Measurements from ENCODE around the gene NT5E. TPM values are rescaled to one million over a fixed set of nuclear protein-coding genes. Genes with fewer than 3 reads are reported as not detected.

Gene NT5E
- total RNA-seq, 1 donor from 2014 or later, result 5.8 TPM

DNA sequence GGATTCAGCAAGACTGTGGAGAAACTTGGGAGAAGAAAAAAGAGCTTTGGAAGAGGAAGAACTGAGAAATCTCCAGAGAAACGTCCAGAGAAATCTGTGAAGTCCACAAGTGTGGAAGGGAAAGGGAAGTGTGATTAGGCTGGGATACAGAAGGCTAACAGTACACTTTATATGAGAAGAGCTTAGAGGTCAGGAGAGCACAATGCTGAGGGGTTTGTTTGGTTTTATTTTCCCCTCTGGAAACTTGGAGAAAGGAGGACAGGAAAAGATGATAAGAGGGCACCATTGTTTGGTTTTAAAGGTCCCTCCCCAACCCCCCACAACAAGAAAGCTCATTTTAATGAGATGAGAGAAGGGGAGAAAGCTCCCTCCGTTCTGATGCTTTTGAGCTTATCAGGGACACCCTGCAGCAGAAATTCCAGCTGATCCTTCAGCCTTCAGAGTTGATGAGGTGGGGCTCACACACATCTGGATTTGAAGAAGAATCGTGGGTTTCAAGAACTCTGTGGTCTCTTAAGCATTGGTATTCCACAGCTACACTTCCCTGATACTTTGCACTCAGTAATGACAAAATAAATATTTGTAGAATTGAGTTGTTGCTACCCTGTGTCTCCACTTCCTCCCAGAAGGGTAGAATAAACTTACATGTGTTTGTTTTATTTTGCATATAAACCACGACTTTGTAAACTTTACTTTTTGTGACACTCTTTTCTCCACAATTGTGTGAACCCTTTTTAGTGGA is 1.9 kb downstream of the NT5E start:
- Mint-ChIP-seq H3K27me3 (peaks cover 10% of the 10 kb centered on the region), H3K4me1 (peaks cover 85% of the 10 kb centered on the region), H3K4me3 (peak overlapping the region; percentile 97), H3K36me3 (ENCODE audit: low read depth) (peaks cover 4% of the 10 kb centered on the region), H3K27ac (peak overlapping the region; percentile 10), H3K9me3 (no peaks in the 10 kb centered on the region)
- ATAC-seq (ENCODE audit: low read depth), result no peak
- POLR2A ChIA-PET, result interaction anchor here (0.5 to 3.2 kb wide), 4 partner anchors 10 to 1240 kb away, joined by 3 to 27 read pairs (median 12); partner anchors contain the start of gene SYNCRIP
- DNase-seq, result no peak
- CTCF ChIA-PET, result interaction anchor here (1.6 to 3.8 kb wide), 2 partner anchors 29 to 97 kb away, joined by 5 to 47 read pairs; no protein-coding TSS in a partner anchor
- TF ChIP-seq, protein P1, sequence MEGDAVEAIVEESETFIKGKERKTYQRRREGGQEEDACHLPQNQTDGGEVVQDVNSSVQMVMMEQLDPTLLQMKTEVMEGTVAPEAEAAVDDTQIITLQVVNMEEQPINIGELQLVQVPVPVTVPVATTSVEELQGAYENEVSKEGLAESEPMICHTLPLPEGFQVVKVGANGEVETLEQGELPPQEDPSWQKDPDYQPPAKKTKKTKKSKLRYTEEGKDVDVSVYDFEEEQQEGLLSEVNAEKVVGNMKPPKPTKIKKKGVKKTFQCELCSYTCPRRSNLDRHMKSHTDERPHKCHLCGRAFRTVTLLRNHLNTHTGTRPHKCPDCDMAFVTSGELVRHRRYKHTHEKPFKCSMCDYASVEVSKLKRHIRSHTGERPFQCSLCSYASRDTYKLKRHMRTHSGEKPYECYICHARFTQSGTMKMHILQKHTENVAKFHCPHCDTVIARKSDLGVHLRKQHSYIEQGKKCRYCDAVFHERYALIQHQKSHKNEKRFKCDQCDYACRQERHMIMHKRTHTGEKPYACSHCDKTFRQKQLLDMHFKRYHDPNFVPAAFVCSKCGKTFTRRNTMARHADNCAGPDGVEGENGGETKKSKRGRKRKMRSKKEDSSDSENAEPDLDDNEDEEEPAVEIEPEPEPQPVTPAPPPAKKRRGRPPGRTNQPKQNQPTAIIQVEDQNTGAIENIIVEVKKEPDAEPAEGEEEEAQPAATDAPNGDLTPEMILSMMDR (IDR thresholded peaks at IDR 0.05), result no peak
- intact Hi-C loops (cut with micrococcal nuclease), result loop anchor here (2.0 kb wide), 1 partner anchor 1593 kb away; the partner anchor contains the start of gene CYB5R4

DNA sequence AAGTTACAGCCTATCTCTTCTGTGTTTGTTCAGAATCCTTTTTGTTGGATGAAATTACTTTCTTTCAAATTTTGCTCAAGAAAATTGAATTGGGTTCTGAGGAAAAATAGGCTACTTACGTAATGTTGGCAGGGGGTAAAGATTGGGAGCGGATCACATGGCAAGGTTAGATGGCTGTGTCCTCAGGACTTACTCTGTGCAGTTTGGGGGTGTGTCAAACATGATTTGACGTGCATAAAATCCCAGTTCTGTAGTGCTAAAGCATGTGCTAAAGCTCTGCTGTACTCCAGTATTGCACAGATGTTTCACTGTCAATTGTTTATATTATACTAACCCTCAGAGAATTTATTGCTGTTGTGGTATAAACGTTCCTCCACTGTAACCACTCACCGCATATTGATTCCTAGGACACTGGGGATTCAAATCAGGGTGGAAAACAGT is 2.6 kb downstream of the NT5E start:
- H3K9me3 Mint-ChIP-seq, result no peaks in the 10 kb centered on the region
- ChIA-PET POLR2A (interaction anchor here (1.2 kb wide), 1 partner anchor 9 kb away, joined by 5 read pairs; no protein-coding TSS in a partner anchor), CTCF (interaction anchor here (1.0 to 3.8 kb wide), 2 partner anchors 29 to 30 kb away, joined by 5 to 47 read pairs; no protein-coding TSS in a partner anchor)
- H3K27me3 Mint-ChIP-seq, result peaks cover 10% of the 10 kb centered on the region
- ATAC-seq (ENCODE audit: low read depth) (no peak), DNase-seq (no peak)
- H3K4me1 Mint-ChIP-seq, result peaks cover 92% of the 10 kb centered on the region
- H3K36me3 Mint-ChIP-seq (ENCODE audit: low read depth), result peaks cover 4% of the 10 kb centered on the region
- intact Hi-C loops (cut with micrococcal nuclease), result no loop called here
- no peak overlapping the region for H3K4me3 Mint-ChIP-seq
- TF ChIP-seq, protein P1 (IDR thresholded peaks at IDR 0.05), result no peak
- peak overlapping the region; percentile 65 for H3K27ac Mint-ChIP-seq

DNA sequence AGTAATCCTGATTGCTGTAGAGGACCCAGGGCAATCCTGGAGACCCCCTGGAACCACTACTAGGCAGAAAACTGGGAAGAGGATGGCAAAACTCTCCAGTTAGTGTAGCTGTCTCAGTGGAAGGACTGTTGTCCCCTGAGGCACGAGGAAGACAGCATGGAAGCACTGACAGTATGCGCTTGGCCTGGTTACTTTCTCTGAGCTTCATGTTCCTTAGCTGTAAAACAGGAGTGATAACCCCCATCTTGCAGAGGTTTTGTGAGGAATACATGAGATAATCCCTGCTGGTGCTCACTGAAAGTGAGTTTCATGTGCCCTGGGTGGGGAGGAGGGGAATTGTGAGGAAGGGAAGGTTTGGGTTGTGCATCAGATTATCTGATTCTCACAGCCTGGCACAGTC is 3.2 kb downstream of the NT5E start:
- Mint-ChIP-seq H3K4me3 (peak overlapping the region; percentile 16), H3K27ac (peak overlapping the region; percentile 65), H3K27me3 (peaks cover 8% of the 10 kb centered on the region), H3K4me1 (peaks cover 92% of the 10 kb centered on the region), H3K36me3 (ENCODE audit: low read depth) (peaks cover 4% of the 10 kb centered on the region), H3K9me3 (no peaks in the 10 kb centered on the region)
- POLR2A ChIA-PET, result no interaction called here
- intact Hi-C loops (cut with micrococcal nuclease), result no loop called here
- ATAC-seq (ENCODE audit: low read depth) (no peak), DNase-seq (no peak)
- CTCF ChIA-PET, result interaction anchor here (1.0 kb wide), 1 partner anchor 30 kb away, joined by 5 read pairs; no protein-coding TSS in a partner anchor
- TF ChIP-seq, protein P1 (IDR thresholded peaks at IDR 0.05), result no peak

DNA sequence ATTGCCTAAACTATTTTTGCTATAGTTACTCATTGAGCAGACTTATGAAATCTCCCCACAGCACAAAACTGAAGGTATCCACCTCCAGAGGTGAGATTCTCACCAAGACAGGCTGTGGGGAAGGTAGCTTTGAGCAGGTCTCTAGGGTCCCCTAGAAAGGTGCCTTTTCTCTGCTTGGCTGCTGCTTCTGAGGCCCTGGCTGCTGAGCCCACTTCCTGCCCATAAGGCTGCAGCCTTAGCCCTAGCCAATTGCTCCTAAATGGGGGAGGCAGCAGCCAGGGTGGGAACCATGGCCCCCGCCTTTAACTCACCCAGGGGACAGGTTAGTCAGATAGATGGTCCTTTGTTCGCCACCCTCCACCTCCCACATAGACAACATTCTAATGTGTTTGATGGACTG is 3.6 kb downstream of the NT5E start:
- ChIA-PET POLR2A (no interaction called here), CTCF (interaction anchor here (1.0 kb wide), 1 partner anchor 29 kb away, joined by 5 read pairs; no protein-coding TSS in a partner anchor)
- Mint-ChIP-seq H3K4me1 (peaks cover 92% of the 10 kb centered on the region), H3K36me3 (ENCODE audit: low read depth) (peaks cover 4% of the 10 kb centered on the region), H3K27ac (peak overlapping the region; percentile 0), H3K27me3 (peaks cover 6% of the 10 kb centered on the region), H3K4me3 (no peak overlapping the region), H3K9me3 (no peaks in the 10 kb centered on the region)
- TF ChIP-seq, protein P1 (IDR thresholded peaks at IDR 0.05), result no peak
- intact Hi-C loops (cut with micrococcal nuclease), result no loop called here
- DNase-seq (no peak), ATAC-seq (ENCODE audit: low read depth) (peak; percentile 25)

DNA sequence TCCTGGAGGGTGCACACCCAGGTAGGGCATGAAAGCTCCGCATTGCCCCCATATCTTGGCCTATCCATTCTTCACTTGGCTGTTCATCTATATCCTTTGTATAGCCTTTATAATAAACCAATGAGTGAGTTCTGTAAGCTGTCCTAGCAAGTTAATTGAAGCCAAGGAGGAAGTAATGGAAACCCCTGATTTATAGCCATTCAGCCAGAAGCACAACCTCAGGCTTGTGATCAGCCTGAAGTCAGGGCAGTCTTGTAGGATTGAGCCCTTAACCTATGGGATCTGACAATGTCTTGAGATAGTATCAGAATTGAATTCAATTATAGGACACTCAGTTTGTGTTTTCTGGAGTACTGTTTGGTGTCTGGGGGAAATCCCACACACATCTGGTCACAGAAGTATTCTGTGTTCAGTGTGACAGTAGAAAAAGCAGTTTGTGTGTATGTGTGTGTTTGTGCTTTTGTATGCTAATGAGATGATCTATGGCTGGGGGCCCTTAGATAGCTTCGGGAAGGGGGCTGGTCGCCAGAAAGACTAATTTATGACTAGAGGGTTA is 5.7 kb downstream of the NT5E start:
- ChIA-PET POLR2A (interaction anchor here (0.6 kb wide), 1 partner anchor 10 kb away, joined by 3 read pairs; no protein-coding TSS in a partner anchor), CTCF (interaction anchor here (1.5 kb wide), 1 partner anchor 27 kb away, joined by 6 read pairs; no protein-coding TSS in a partner anchor)
- intact Hi-C loops (cut with micrococcal nuclease), result no loop called here
- peaks cover 2% of the 10 kb centered on the region for H3K27me3 Mint-ChIP-seq
- no peaks in the 10 kb centered on the region for H3K9me3 Mint-ChIP-seq
- peaks cover 94% of the 10 kb centered on the region for H3K4me1 Mint-ChIP-seq
- ATAC-seq (ENCODE audit: low read depth) (no peak), DNase-seq (no peak)
- no peak overlapping the region for H3K4me3 Mint-ChIP-seq
- no peaks in the 10 kb centered on the region for H3K36me3 Mint-ChIP-seq (ENCODE audit: low read depth)
- TF ChIP-seq, protein P1 (IDR thresholded peaks at IDR 0.05), result no peak
- H3K27ac Mint-ChIP-seq, result no peak overlapping the region
